GM12892 (cell line): ENCODE data around the gene ZBTB49.

Experiments used
- POLR2A ChIP-seq: IDR thresholded peaks from 2 replicates; pipeline ENCODE4 v1.6.1; 2011; ENCODE audit warnings: low read depth, low read length, control low read depth
- POLR2AphosphoS5 ChIP-seq: IDR thresholded peaks from 2 replicates; pipeline ENCODE4 v1.6.1; 2011; ENCODE audit warnings: low read depth, low read length, control low read depth
- TAF1 ChIP-seq: IDR thresholded peaks from 2 replicates; pipeline ENCODE4 v1.6.1; 2011; ENCODE audit warnings: low read depth, mild to moderate bottlenecking, control low read depth, low read length, borderline replicate concordance

GRCh38 chr4:4325321-4325720 is 35.3 kb downstream of the ZBTB49 start:
- TF ChIP-seq POLR2A: no peak
- TF ChIP-seq POLR2AphosphoS5: no peak
- no peak for TF ChIP-seq TAF1
